Transverse colon (tissue), 4 donors: ENCODE data around the gene C11orf24. TPM values are rescaled to one million over a fixed set of nuclear protein-coding genes. Genes with fewer than 3 reads are reported as not detected.

Experiments
- DNase-seq: peaks from one replicate; pipeline ENCODE4 v3.0.0-alpha.2; 2019
- H3K27ac ChIP-seq, 4 donors: fragments of 200-600 bp; sonication (generic); 2 replicates each; pipeline ENCODE4 v1.5.1; 2016 to 2018; ENCODE audit warnings: inconsistent platforms in 4 of 4
- H3K27me3 ChIP-seq: fragments of 200-600 bp; sonication (generic); 2 replicates; pipeline ENCODE4 v1.5.1; 2017; ENCODE audit warnings: inconsistent platforms
- H3K36me3 ChIP-seq, 4 donors: fragments of 200-600 bp; sonication (generic); 2 replicates each; pipeline ENCODE4 v1.5.1; 2017 to 2019; ENCODE audit warnings: inconsistent platforms in 4 of 4
- H3K4me1 ChIP-seq, 4 donors: fragments of 200-600 bp; sonication (generic); 2 replicates each; pipeline ENCODE4 v1.5.1; 2017 to 2020; ENCODE audit warnings: inconsistent platforms in 4 of 4
- H3K4me3 ChIP-seq, 4 donors: fragments of 200-600 bp; sonication (generic); 1 replicate in 1 of 4; 2 replicates in 3 of 4; pipeline versions ENCODE4 v1.5.1 to v1.6.1; 2017 to 2019; ENCODE audit warnings: inconsistent platforms in 4 of 4
- H3K9me3 ChIP-seq, 2 donors: fragments of 200-600 bp; sonication (generic); 2 replicates each; pipeline ENCODE4 v1.5.1; 2017 to 2019; ENCODE audit warnings: inconsistent platforms in 2 of 2
- CTCF ChIP-seq, 5 experiments: fragments of 200-600 bp in 3 of 5; fragments of 450-650 bp in 2 of 5; sonication (generic) in 3 of 5; IDR thresholded peaks; 1 replicate in 2 of 5; 2 replicates in 3 of 5; pipeline ENCODE4 v1.5.1; 2016 to 2017; ENCODE audit warnings: antibody characterized with exemption in 5 of 5, inconsistent platforms in 3 of 5, mild to moderate bottlenecking in 2 of 5, moderate library complexity in 1 of 5
- EP300 ChIP-seq: sonication (generic); formaldehyde crosslinking; IDR thresholded peaks from one replicate; pipeline ENCODE4 v1.6.1; 2017; ENCODE audit warnings: antibody characterized with exemption, low read depth
- POLR2A ChIP-seq: fragments of 450-650 bp; IDR thresholded peaks from one replicate; pipeline ENCODE4 v1.6.1; 2016; ENCODE audit warnings: antibody characterized with exemption, mild to moderate bottlenecking, moderate library complexity
- POLR2AphosphoS5 ChIP-seq, 3 donors: sonication (generic); formaldehyde crosslinking; IDR thresholded peaks; one replicate each; pipeline ENCODE4 v1.6.1; 2016; ENCODE audit warnings: antibody characterized with exemption in 3 of 3
- WGBS, 2 donors: methylation state at CpG; one replicate each; pipeline ENCODE4 v1.1.5; 2018; ENCODE audit warnings: low coverage in 1 of 2; 5-methylcytosine and 5-hydroxymethylcytosine counted together
- in situ Hi-C, 4 donors: fragments of 200-750 bp; cut with MboI; loops; one replicate each; pipeline versions ENCODE4 v1.15.0 to v1.15.1; 2017; ENCODE audit warnings: low sequenced_read_pairs in 3 of 4, low pct_ligation_motif_present in 1 of 4, low pct_unique_long_range_greater_than_20kb in 1 of 4
- intact Hi-C: fragments of 100-400 bp; cut with DNase I; formaldehyde crosslinking; loops from one replicate; pipeline ENCODE4 v1.15.1; 2023; ENCODE audit warnings: low total_unique reads
- total RNA-seq, 4 donors: library from RNA; depleted of rRNA; stranded (reverse); fragments of >200 nt; gene quantifications; one replicate each; pipeline ENCODE4 v1.1.0, GENCODE V29; 2016

Gene C11orf24
- total RNA-seq, 4 donors from 2014 or later: 31.4 to 130 (median 56.6) TPM

GRCh38 chr11:68314203-68315170 is 42.7 kb upstream of the C11orf24 start:
- in situ Hi-C loops: no loop called here
- Histone ChIP-seq H3K9me3 (no peaks in the 10 kb centered on the region), H3K36me3 (no peaks in the 10 kb centered on the region), H3K4me3 (peak overlapping the region; percentile 63 to 94 (median 88)), H3K27me3 (no peaks in the 10 kb centered on the region), H3K27ac (peak overlapping the region; percentile 83 to 92 (median 89)), H3K4me1 (peaks cover 26 to 47% (median 42%) of the 10 kb centered on the region in 4 donors)
- intact Hi-C loops: loop anchor here (5.0 kb wide), 1 partner anchor 68 kb away; no protein-coding TSS in a partner anchor
- 19 to 25% methylated on average over 2 to 27 of the region's 27 CpGs for WGBS, 2 donors
- DNase-seq: peak; percentile 37
- TF ChIP-seq EP300: no peak
- TF ChIP-seq CTCF (IDR thresholded peaks at IDR 0.05): no peak
- TF ChIP-seq POLR2AphosphoS5 (IDR thresholded peaks at IDR 0.05): no peak
- no peak for TF ChIP-seq POLR2A

GRCh38 chr11:68313574-68314202 is 41.9 kb upstream of the C11orf24 start:
- H3K4me1 ChIP-seq: peaks cover 26 to 47% (median 42%) of the 10 kb centered on the region in 4 donors
- intact Hi-C loops: loop anchor here (5.0 kb wide), 1 partner anchor 69 kb away; no protein-coding TSS in a partner anchor
- peak overlapping the region; percentile 63 to 94 (median 88) for H3K4me3 ChIP-seq
- H3K27ac ChIP-seq: peak overlapping the region; percentile 83 to 92 (median 89)
- in situ Hi-C loops: no loop called here
- TF ChIP-seq EP300: no peak
- no peaks in the 10 kb centered on the region for H3K36me3 ChIP-seq
- WGBS, 2 donors: 23 to 31% methylated on average over 7 to 19 of the region's 19 CpGs
- no peaks in the 10 kb centered on the region for H3K27me3 ChIP-seq
- H3K9me3 ChIP-seq: no peaks in the 10 kb centered on the region
- no peak for DNase-seq

- peaks cover 26 to 47% (median 42%) of the 10 kb centered on the region in 4 donors for H3K4me1 ChIP-seq
- no peaks in the 10 kb centered on the region for H3K36me3 ChIP-seq
- DNase-seq: no peak
- in situ Hi-C loops: no loop called here
- TF ChIP-seq EP300: no peak
- TF ChIP-seq POLR2A: no peak
- TF ChIP-seq CTCF (IDR thresholded peaks at IDR 0.05): no peak
- no peak for TF ChIP-seq POLR2AphosphoS5 (IDR thresholded peaks at IDR 0.05)
- H3K4me3 ChIP-seq: peak overlapping the region; percentile 63 to 94 (median 88)
- H3K27ac ChIP-seq: peak overlapping the region; percentile 83 to 92 (median 89)
- H3K9me3 ChIP-seq: no peaks in the 10 kb centered on the region
- intact Hi-C loops: loop anchor here (5.0 kb wide), 1 partner anchor 69 kb away; no protein-coding TSS in a partner anchor
- H3K27me3 ChIP-seq: no peaks in the 10 kb centered on the region
- WGBS, 2 donors: 0% methylated on average over 2 to 45 of the region's 102 CpGs
Measured at GRCh38 chr11:68312780-68313573, 41.2 kb upstream of the C11orf24 start.

- no peak for TF ChIP-seq POLR2AphosphoS5 (IDR thresholded peaks at IDR 0.05)
- TF ChIP-seq EP300: no peak
- no peak for TF ChIP-seq CTCF (IDR thresholded peaks at IDR 0.05)
- no peak for TF ChIP-seq POLR2A
- intact Hi-C loops (loop anchor here (5.0 kb wide), 1 partner anchor 70 kb away; no protein-coding TSS in a partner anchor), in situ Hi-C loops (no loop called here)
- H3K4me3 ChIP-seq: peak within 1 kb of the TSS; percentile 63 to 94 (median 88)
- peaks cover 20 to 39% (median 38%) of the 10 kb centered on the region in 4 donors for H3K4me1 ChIP-seq
- H3K27ac ChIP-seq: peak within 1 kb of the TSS; percentile 83 to 92 (median 89)
- 7% methylated on average over 24 of the region's 85 CpGs; no CpG with 5 or more reads in 1 of the 2 donors for WGBS, 2 donors
- H3K9me3 ChIP-seq: no peaks in the 10 kb centered on the region
- no peaks in the 10 kb centered on the region for H3K27me3 ChIP-seq
- no peaks in the 10 kb centered on the region for H3K36me3 ChIP-seq
- DNase-seq: peak; percentile 59
Measured at GRCh38 chr11:68312117-68312779, 40.5 kb upstream of the C11orf24 start, which contains the start of gene LRP5. LRP5 (plus strand) TSS chr11:68312591; CDS start chr11:68312715, 124 bp downstream.
